A549 (cell line): ENCODE measurements around the gene SEC14L3. TPM values are rescaled to one million over a fixed set of nuclear protein-coding genes. Genes with fewer than 3 reads are reported as not detected.

Experiments used
- ATAC-seq, 2 experiments: fragments of 200-7000 bp in 1 of 2; fragments of >200 bp in 1 of 2; cut with Nextera tagmentation in 1 of 2; cut with Tn5 transposase in 1 of 2; 3 replicates each; pipeline versions ENCODE4 v1.8.0 to v1.9.1; 2018 to 2020; ENCODE audit warnings: mild to moderate bottlenecking in 1 of 2, moderate library complexity in 1 of 2
- CTCF ChIA-PET: fragments of 300-600 bp; sonication (Branson Sonifier 250); formaldehyde crosslinking; extraction: SDS; loops from one replicate; lab custom pipeline; 2021; ENCODE audit warnings: antibody characterized with exemption, inconsistent platforms; lab: Yijun Ruan, JAX
- POLR2A ChIA-PET: fragments of 350-600 bp; formaldehyde crosslinking; extraction: SDS; loops from one replicate; lab custom pipeline; 2021; ENCODE audit warnings: antibody characterized with exemption, inconsistent platforms; lab: Yijun Ruan, JAX
- DNase-seq, 2 experiments: peaks; one replicate each; pipeline versions ENCODE4 v3.0.0 to v3.0.0-alpha.2; 2011 to 2016; ENCODE audit warnings: low read depth in 1 of 2, low spot score in 1 of 2
- FAIRE-seq: peaks from 2 replicates; lab custom pipeline; 2011; peaks lifted over from hg19 to GRCh38; lab: Jason Lieb, UNC
- H3K27ac ChIP-seq, 2 experiments: fragments of >200 bp; sonication (Bioruptor Twin); formaldehyde crosslinking; 3 replicates each; pipeline ENCODE4 v1.5.1; 2016 to 2017
- H3K4me1 ChIP-seq: fragments of >200 bp; sonication (Bioruptor Twin); formaldehyde crosslinking; 3 replicates; pipeline ENCODE4 v1.6.1; 2016
- H3K4me2 ChIP-seq: fragments of >200 bp; sonication (Bioruptor Twin); formaldehyde crosslinking; 3 replicates; pipeline ENCODE4 v1.6.1; 2016
- H3K4me3 ChIP-seq: fragments of >200 bp; sonication (Bioruptor Twin); formaldehyde crosslinking; 3 replicates; pipeline ENCODE4 v1.5.1; 2016
- H3K9me3 ChIP-seq: fragments of >200 bp; sonication (Bioruptor Twin); formaldehyde crosslinking; 3 replicates; pipeline ENCODE4 v1.6.1; 2016
- CTCF ChIP-seq: fragments of >200 bp; sonication (Bioruptor Twin); formaldehyde crosslinking; IDR thresholded peaks from 3 replicates; pipeline ENCODE4 v1.5.1; 2016
- ESRRA ChIP-seq: fragments of 150-350 bp; IDR thresholded peaks from 2 replicates; pipeline ENCODE4 v1.6.1; 2014; ENCODE audit warnings: mild to moderate bottlenecking, low read length, borderline replicate concordance
- HOXB13 ChIP-seq: fragments of 250-450 bp; sonication (Bioruptor Pico); IDR thresholded peaks from 2 replicates; pipeline ENCODE4 v1.5.0; 2020; ENCODE audit warnings: low read depth, mild to moderate bottlenecking, moderate library complexity
- JUNB ChIP-seq: fragments of >200 bp; sonication (Bioruptor Twin); formaldehyde crosslinking; IDR thresholded peaks from 2 replicates; pipeline ENCODE4 v1.6.1; 2016
- KDM1A ChIP-seq: fragments of 200-600 bp; sonication (generic); IDR thresholded peaks from 2 replicates; pipeline ENCODE4 v1.6.1; 2016; ENCODE audit warnings: low read depth, mild to moderate bottlenecking
- NPAS2 ChIP-seq: fragments of 250-450 bp; sonication (Bioruptor Pico); IDR thresholded peaks from 2 replicates; pipeline ENCODE4 v1.8.0; 2022; ENCODE audit warnings: mild to moderate bottlenecking, moderate library complexity, borderline replicate concordance
- RARB ChIP-seq: fragments of 250-450 bp; sonication (Bioruptor Pico); IDR thresholded peaks from 2 replicates; pipeline ENCODE4 v1.8.0; 2021; ENCODE audit warnings: mild to moderate bottlenecking, moderate library complexity
- ZSCAN20 ChIP-seq: fragments of 250-450 bp; sonication (Bioruptor Pico); IDR thresholded peaks from 2 replicates; pipeline ENCODE4 v1.8.0; 2022; ENCODE audit warnings: mild to moderate bottlenecking, moderate library complexity
- WGBS: methylation state at CpG from one replicate; pipeline ENCODE4 v1.1.6; 2017; ENCODE audit errors: missing lambda C conversion rate; 5-methylcytosine and 5-hydroxymethylcytosine counted together
- polyA plus RNA-seq, 4 experiments: library from polyadenylated mRNA; depleted of rRNA in 3 of 4; stranded (reverse); fragments of >200 nt; fragmentation: RNase III in 1 of 4; extraction: RNeasy Plus Mini Kit Qiagen cat#74134 plus additional on column Dnase treatment in 1 of 4; gene quantifications; 2 replicates in 3 of 4; 3 replicates in 1 of 4; pipeline ENCODE4 v1.2.3, GENCODE V29; 2011 to 2017
- small RNA-seq, 6 experiments: library from RNA; depleted of rRNA; stranded (forward); fragments of <200 nt; gene quantifications; one replicate each; pipeline ENCODE3, GENCODE V24; 2012

Gene SEC14L3
- polyA plus RNA-seq, 2 of the 4 experiments (the other 2 are of a cell fraction): 0.04 TPM; not detected in 1

GRCh38 chr22:30411780-30412179, 60.0 kb downstream of the SEC14L3 start:
- POLR2A ChIA-PET: interaction anchor here (0.8 kb wide), 1 partner anchor 15 kb away, joined by 3 read pairs; the partner anchor contains the start of gene SEC14L2
- DNase-seq: no peak
- no peak overlapping the region for H3K4me3 ChIP-seq
- no peak overlapping the region for H3K27ac ChIP-seq
- 76% methylated on average over 3 of the region's 3 CpGs for WGBS
- no peak overlapping the region for H3K4me2 ChIP-seq
- H3K9me3 ChIP-seq: no peaks in the 10 kb centered on the region
- TF ChIP-seq JUNB (no peak), ESRRA (no peak), HOXB13 (CRISPR knock-in tag) (no peak), KDM1A (no peak), NPAS2 (no peak), RARB (CRISPR knock-in tag) (no peak), CTCF (no peak), ZSCAN20 (CRISPR knock-in tag) (no peak)
- ATAC-seq: no peak
- FAIRE-seq: no peak
- H3K4me1 ChIP-seq: peaks cover 18% of the 10 kb centered on the region
- CTCF ChIA-PET: interaction anchor here (0.7 to 2.7 kb wide), 4 partner anchors 21 to 55 kb away, joined by 3 to 11 read pairs (median 6); partner anchors contain the start of genes CCDC157, RNF215 and SF3A1

Small RNAs within 50 kb of the gene (small RNA-seq; reads per million reads assigned to genes)
- gene AC004832.3 (0 reads per million in 6 experiments), gene RNU6-564P (0 reads per million in 6 experiments)

Other genes with a start within 250 kb of the SEC14L3 start
- 54.5 and 64.7 TPM in 2 replicates for gene LIF, start 225.3 kb downstream of the SEC14L3 start, polyA plus RNA-seq (2011; rRNA removed)
- gene LIF, start 225.3 kb downstream of the SEC14L3 start, polyA plus RNA-seq (2017; fragmentation: RNase III; extraction: RNeasy Plus Mini Kit Qiagen cat#74134 plus additional on column Dnase treatment): 40.7 to 49.3 TPM (median 44.3 TPM) in 3 replicates
- not detected in 2 replicates for gene OSM, start 205.2 kb downstream of the SEC14L3 start, polyA plus RNA-seq (2011; rRNA removed)
- gene OSM, start 205.2 kb downstream of the SEC14L3 start, polyA plus RNA-seq (2017; fragmentation: RNase III; extraction: RNeasy Plus Mini Kit Qiagen cat#74134 plus additional on column Dnase treatment): not detected in 3 replicates
- gene CASTOR1, start 182.5 kb downstream of the SEC14L3 start, polyA plus RNA-seq (2011; rRNA removed): 11.3 and 12.2 TPM in 2 replicates
- gene CASTOR1, start 182.5 kb downstream of the SEC14L3 start, polyA plus RNA-seq (2017; fragmentation: RNase III; extraction: RNeasy Plus Mini Kit Qiagen cat#74134 plus additional on column Dnase treatment): 4.7 to 6.6 TPM (median 5.5 TPM) in 3 replicates
- gene TBC1D10A, start 145.1 kb downstream of the SEC14L3 start, polyA plus RNA-seq (2011; rRNA removed): 5.4 and 5.8 TPM in 2 replicates
- gene TBC1D10A, start 145.1 kb downstream of the SEC14L3 start, polyA plus RNA-seq (2017; fragmentation: RNase III; extraction: RNeasy Plus Mini Kit Qiagen cat#74134 plus additional on column Dnase treatment): 6.8 to 9.0 TPM (median 8.7 TPM) in 3 replicates
- 47.0 and 86.1 TPM in 2 replicates for gene SF3A1, start 115.1 kb downstream of the SEC14L3 start, polyA plus RNA-seq (2011; rRNA removed)
- 45.4 to 57.9 TPM (median 48.6 TPM) in 3 replicates for gene SF3A1, start 115.1 kb downstream of the SEC14L3 start, polyA plus RNA-seq (2017; fragmentation: RNase III; extraction: RNeasy Plus Mini Kit Qiagen cat#74134 plus additional on column Dnase treatment)
- 1.4 and 2.1 TPM in 2 replicates for gene CCDC157, start 115.0 kb downstream of the SEC14L3 start, polyA plus RNA-seq (2011; rRNA removed)
- 2.1 to 2.6 TPM (median 2.5 TPM) in 3 replicates for gene CCDC157, start 115.0 kb downstream of the SEC14L3 start, polyA plus RNA-seq (2017; fragmentation: RNase III; extraction: RNeasy Plus Mini Kit Qiagen cat#74134 plus additional on column Dnase treatment)
- 16.4 and 19.0 TPM in 2 replicates for gene RNF215, start 84.6 kb downstream of the SEC14L3 start, polyA plus RNA-seq (2011; rRNA removed)
- gene RNF215, start 84.6 kb downstream of the SEC14L3 start, polyA plus RNA-seq (2017; fragmentation: RNase III; extraction: RNeasy Plus Mini Kit Qiagen cat#74134 plus additional on column Dnase treatment): 18.4 to 23.5 TPM (median 19.5 TPM) in 3 replicates
- gene SEC14L2, start 75.0 kb downstream of the SEC14L3 start, polyA plus RNA-seq (2011; rRNA removed): 12.5 and 12.8 TPM in 2 replicates
- gene SEC14L2, start 75.0 kb downstream of the SEC14L3 start, polyA plus RNA-seq (2017; fragmentation: RNase III; extraction: RNeasy Plus Mini Kit Qiagen cat#74134 plus additional on column Dnase treatment): 15.2 to 21.8 TPM (median 17.2 TPM) in 3 replicates
- gene MTFP1, start 46.2 kb downstream of the SEC14L3 start, polyA plus RNA-seq (2011; rRNA removed): 23.8 and 24.9 TPM in 2 replicates
- 50.3 to 52.5 TPM (median 52.0 TPM) in 3 replicates for gene MTFP1, start 46.2 kb downstream of the SEC14L3 start, polyA plus RNA-seq (2017; fragmentation: RNase III; extraction: RNeasy Plus Mini Kit Qiagen cat#74134 plus additional on column Dnase treatment)
- 6.7 and 8.8 TPM in 2 replicates for gene SEC14L4, start 33.7 kb upstream of the SEC14L3 start, polyA plus RNA-seq (2011; rRNA removed)
- 7.7 to 10.0 TPM (median 9.3 TPM) in 3 replicates for gene SEC14L4, start 33.7 kb upstream of the SEC14L3 start, polyA plus RNA-seq (2017; fragmentation: RNase III; extraction: RNeasy Plus Mini Kit Qiagen cat#74134 plus additional on column Dnase treatment)
- gene SEC14L6, start 74.7 kb upstream of the SEC14L3 start, polyA plus RNA-seq (2011; rRNA removed): not detected in 2 replicates
- not detected in 3 replicates for gene SEC14L6, start 74.7 kb upstream of the SEC14L3 start, polyA plus RNA-seq (2017; fragmentation: RNase III; extraction: RNeasy Plus Mini Kit Qiagen cat#74134 plus additional on column Dnase treatment)
- gene GAL3ST1, start 102.6 kb upstream of the SEC14L3 start, polyA plus RNA-seq (2011; rRNA removed): 8.7 and 10.8 TPM in 2 replicates
- gene GAL3ST1, start 102.6 kb upstream of the SEC14L3 start, polyA plus RNA-seq (2017; fragmentation: RNase III; extraction: RNeasy Plus Mini Kit Qiagen cat#74134 plus additional on column Dnase treatment): 10.4 to 14.0 TPM (median 12.5 TPM) in 3 replicates
- gene PES1, start 119.9 kb upstream of the SEC14L3 start, polyA plus RNA-seq (2011; rRNA removed): 107 and 131 TPM in 2 replicates
- 111 to 116 TPM (median 111 TPM) in 3 replicates for gene PES1, start 119.9 kb upstream of the SEC14L3 start, polyA plus RNA-seq (2017; fragmentation: RNase III; extraction: RNeasy Plus Mini Kit Qiagen cat#74134 plus additional on column Dnase treatment)
- 4.3 and 5.6 TPM in 2 replicates for gene TCN2, start 135.2 kb upstream of the SEC14L3 start, polyA plus RNA-seq (2011; rRNA removed)
- gene TCN2, start 135.2 kb upstream of the SEC14L3 start, polyA plus RNA-seq (2017; fragmentation: RNase III; extraction: RNeasy Plus Mini Kit Qiagen cat#74134 plus additional on column Dnase treatment): 3.8 to 4.2 TPM (median 3.9 TPM) in 3 replicates
- gene SLC35E4, start 163.8 kb upstream of the SEC14L3 start, polyA plus RNA-seq (2011; rRNA removed): 1.9 and 2.0 TPM in 2 replicates
- gene SLC35E4, start 163.8 kb upstream of the SEC14L3 start, polyA plus RNA-seq (2017; fragmentation: RNase III; extraction: RNeasy Plus Mini Kit Qiagen cat#74134 plus additional on column Dnase treatment): 3.0 to 3.3 TPM (median 3.3 TPM) in 3 replicates
- 7.2 and 8.4 TPM in 2 replicates for gene DUSP18, start 195.9 kb upstream of the SEC14L3 start, polyA plus RNA-seq (2011; rRNA removed)
- gene DUSP18, start 195.9 kb upstream of the SEC14L3 start, polyA plus RNA-seq (2017; fragmentation: RNase III; extraction: RNeasy Plus Mini Kit Qiagen cat#74134 plus additional on column Dnase treatment): 3.4 to 3.8 TPM (median 3.7 TPM) in 3 replicates
- 4.8 and 6.0 TPM in 2 replicates for gene OSBP2, start 222.9 kb upstream of the SEC14L3 start, polyA plus RNA-seq (2011; rRNA removed)
- 2.7 to 4.7 TPM (median 3.9 TPM) in 3 replicates for gene OSBP2, start 222.9 kb upstream of the SEC14L3 start, polyA plus RNA-seq (2017; fragmentation: RNase III; extraction: RNeasy Plus Mini Kit Qiagen cat#74134 plus additional on column Dnase treatment)